DOHH2 (cell line): ENCODE results near the gene GNL3.

Experiments used
- CTCF ChIP-seq: fragments of 200-600 bp; sonication (generic); IDR thresholded peaks from one replicate; pipeline ENCODE4 v1.5.1; 2014; ENCODE audit warnings: antibody characterized with exemption, mild to moderate bottlenecking, low read depth, low read length; ENCODE audit not compliant: poor library complexity, severe bottlenecking
- EZH2phosphoT487 ChIP-seq: fragments of 200-600 bp; sonication (generic); IDR thresholded peaks from 2 replicates; pipeline ENCODE4 v1.6.1; 2017; ENCODE audit warnings: borderline replicate concordance, mild to moderate bottlenecking, antibody characterized with exemption, low read length, moderate library complexity, mixed read lengths

- TF ChIP-seq CTCF: no peak
- TF ChIP-seq EZH2phosphoT487: no peak
These were observed 19.5 kb downstream of the GNL3 start for GRCh38 chr3:52705438-52705687.
